ENCODE results near the gene KRTAP10-9. TPM values are rescaled to one million over a fixed set of nuclear protein-coding genes. Genes with fewer than 3 reads are reported as not detected.
"Not testable (repeated sequence)": the region's sequence is repeated elsewhere in the genome, so short reads cannot be mapped to it uniquely, and the experiment has no call there.

KRTAP10-9 gene
- total RNA-seq, 2 experiments from 2014 or later, result not detected

DNA sequence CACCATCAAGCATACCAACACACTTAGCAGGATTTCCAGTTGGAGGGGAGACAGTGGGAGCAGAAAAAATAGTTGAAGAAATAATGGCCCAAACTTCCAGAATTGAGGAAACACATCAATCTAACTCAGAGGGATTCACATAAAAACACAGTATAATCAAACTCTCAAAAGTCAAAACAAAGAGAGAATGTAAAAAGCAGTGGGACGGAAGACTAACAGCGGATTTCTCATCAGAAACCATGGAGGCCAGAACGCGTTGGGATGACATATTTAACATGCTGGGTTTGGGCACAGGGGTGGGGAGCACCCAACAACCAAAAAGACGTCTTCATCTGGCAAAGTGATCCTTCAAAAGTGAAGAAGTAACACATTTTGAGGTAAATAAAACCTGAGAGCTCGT lies 7.0 kb upstream of the KRTAP10-9 start:
- Mint-ChIP-seq H3K4me3 (no peak overlapping the region), H3K9me3 (peaks cover 47% of the 10 kb centered on the region)
- CTCF ChIA-PET, result interaction anchor here (1.2 kb wide), 1 partner anchor 18 kb away, joined by 3 read pairs; no protein-coding TSS in a partner anchor

GRCh38 chr21:44623575-44623974 lies 3.3 kb upstream of the KRTAP10-9 start:
- CTCF ChIA-PET, result no interaction called here
- H3K4me3 Mint-ChIP-seq, result no peak overlapping the region

More for the DNA sequence above, 7.0 kb upstream of the KRTAP10-9 start:
- no peaks in the 10 kb centered on the region for H3K27me3 Mint-ChIP-seq (ENCODE audit: low read depth)
- H3K36me3 Mint-ChIP-seq (ENCODE audit: low read depth), result peaks cover 16% of the 10 kb centered on the region
- DNase-seq, result no peak
- intact Hi-C loops (cut with micrococcal nuclease), result loop anchor here (1.0 kb wide), 2 partner anchors 38 to 73 kb away; no protein-coding TSS in a partner anchor
- H3K4me1 Mint-ChIP-seq (ENCODE audit: low read depth), result peaks cover 40% of the 10 kb centered on the region
- peak overlapping the region; percentile 93 for H3K27ac Mint-ChIP-seq

GRCh38 chr21:44625756-44626155 lies 1.1 kb upstream of the KRTAP10-9 start:
- CTCF ChIA-PET, result no interaction called here
- peaks cover 2% of the 10 kb centered on the region for H3K36me3 Mint-ChIP-seq (ENCODE audit: low read depth)
- no peak for DNase-seq
- H3K27me3 Mint-ChIP-seq (ENCODE audit: low read depth), result no peaks in the 10 kb centered on the region
- no peak overlapping the region for H3K4me3 Mint-ChIP-seq
- peaks cover 39% of the 10 kb centered on the region for H3K9me3 Mint-ChIP-seq
- intact Hi-C loops (cut with micrococcal nuclease), result no loop called here
- no peak overlapping the region for H3K27ac Mint-ChIP-seq
- H3K4me1 Mint-ChIP-seq (ENCODE audit: low read depth), result peaks cover 25% of the 10 kb centered on the region

More at GRCh38 chr21:44623575-44623974, 3.3 kb upstream of the KRTAP10-9 start:
- intact Hi-C loops (cut with micrococcal nuclease), result no loop called here
- Mint-ChIP-seq H3K27me3 (ENCODE audit: low read depth) (no peaks in the 10 kb centered on the region), H3K27ac (no peak overlapping the region), H3K9me3 (peaks cover 46% of the 10 kb centered on the region), H3K4me1 (ENCODE audit: low read depth) (peaks cover 22% of the 10 kb centered on the region), H3K36me3 (ENCODE audit: low read depth) (peaks cover 16% of the 10 kb centered on the region)
- DNase-seq, result no peak

DNA sequence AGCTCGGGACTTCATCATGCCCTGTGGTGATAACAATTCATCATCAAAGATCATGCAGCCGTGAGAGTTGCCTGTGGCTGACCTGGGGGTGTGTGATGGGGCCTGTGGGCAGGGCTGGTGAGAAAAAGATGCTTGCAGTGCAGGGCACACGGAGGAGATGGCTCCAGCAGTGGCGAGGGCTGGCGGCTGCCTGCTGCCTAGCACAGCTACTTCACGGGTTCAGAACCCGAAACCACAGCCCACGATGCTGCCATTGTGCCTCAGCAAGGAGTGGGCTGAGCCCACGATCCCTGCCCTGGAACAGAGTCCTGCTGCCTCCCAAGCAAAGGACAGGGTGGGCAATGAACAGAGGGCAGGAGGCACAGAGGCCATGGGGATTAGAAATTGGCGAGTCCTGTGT lies 631 bp upstream of the KRTAP10-9 start:
- H3K27ac Mint-ChIP-seq, result no peak overlapping the region
- intact Hi-C loops (cut with micrococcal nuclease), result no loop called here
- H3K4me1 Mint-ChIP-seq (ENCODE audit: low read depth), result peaks cover 25% of the 10 kb centered on the region
- peaks cover 3% of the 10 kb centered on the region for H3K36me3 Mint-ChIP-seq (ENCODE audit: low read depth)
- CTCF ChIA-PET, result no interaction called here
- no peak overlapping the region for H3K4me3 Mint-ChIP-seq
- no peaks in the 10 kb centered on the region for H3K27me3 Mint-ChIP-seq (ENCODE audit: low read depth)
- DNase-seq, result no peak
- peaks cover 42% of the 10 kb centered on the region for H3K9me3 Mint-ChIP-seq

GRCh38 chr21:44627181-44627822 lies 409 bp downstream of the KRTAP10-9 start:
- intact Hi-C loops (cut with micrococcal nuclease); H3K36me3 Mint-ChIP-seq (ENCODE audit: low read depth); H3K27me3 Mint-ChIP-seq (ENCODE audit: low read depth); H3K4me3 Mint-ChIP-seq; DNase-seq; H3K27ac Mint-ChIP-seq: not testable (repeated sequence)
- CTCF ChIA-PET, result interaction anchor here (0.8 kb wide), 1 partner anchor 117 kb away, joined by 4 read pairs; no protein-coding TSS in a partner anchor
- H3K9me3 Mint-ChIP-seq, result peaks cover 47% of the 10 kb centered on the region
- H3K4me1 Mint-ChIP-seq (ENCODE audit: low read depth), result peaks cover 25% of the 10 kb centered on the region

DNA sequence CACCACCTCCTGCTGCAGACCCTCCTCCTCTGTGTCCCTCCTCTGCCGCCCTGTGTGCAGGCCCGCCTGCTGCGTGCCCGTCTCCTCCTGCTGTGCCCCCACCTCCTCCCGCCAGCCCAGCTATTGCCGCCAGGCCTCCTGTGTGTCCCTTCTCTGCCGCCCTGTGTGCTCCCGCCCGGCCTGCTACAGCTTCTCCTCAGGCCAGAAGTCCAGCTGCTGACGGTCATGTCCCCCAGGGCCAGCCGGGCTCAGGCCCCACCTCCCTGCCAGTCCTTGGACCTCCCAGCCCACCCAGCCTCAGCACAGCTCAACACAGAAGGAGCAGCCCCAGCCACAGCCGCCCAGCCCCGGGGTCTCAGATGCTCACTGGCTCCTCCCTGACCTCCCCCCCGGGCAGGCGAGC lies 939 bp downstream of the KRTAP10-9 start:
- H3K4me3 Mint-ChIP-seq; H3K27me3 Mint-ChIP-seq (ENCODE audit: low read depth): not testable (repeated sequence)
- CTCF ChIA-PET, result interaction anchor here (0.8 kb wide), 1 partner anchor 118 kb away, joined by 4 read pairs; no protein-coding TSS in a partner anchor

GRCh38 chr21:44628707-44629391 lies 2.0 kb downstream of the KRTAP10-9 start:
- Mint-ChIP-seq H3K27ac (no peak overlapping the region), H3K9me3 (peaks cover 41% of the 10 kb centered on the region), H3K27me3 (ENCODE audit: low read depth) (no peaks in the 10 kb centered on the region), H3K4me1 (ENCODE audit: low read depth) (peaks cover 25% of the 10 kb centered on the region), H3K4me3 (no peak overlapping the region), H3K36me3 (ENCODE audit: low read depth) (peaks cover 3% of the 10 kb centered on the region)
- intact Hi-C loops (cut with micrococcal nuclease), result loop anchor here (2.0 kb wide), 1 partner anchor 78 kb away; the partner anchor contains the start of gene KRTAP10-2
- DNase-seq, result no peak
- CTCF ChIA-PET, result interaction anchor here (0.9 kb wide), 1 partner anchor 17 kb away, joined by 3 read pairs; the partner anchor contains the start of gene KRTAP10-8

More for the DNA sequence above, 939 bp downstream of the KRTAP10-9 start:
- Mint-ChIP-seq H3K9me3 (peaks cover 44% of the 10 kb centered on the region), H3K4me1 (ENCODE audit: low read depth) (peaks cover 25% of the 10 kb centered on the region)
- DNase-seq; H3K27ac Mint-ChIP-seq; H3K36me3 Mint-ChIP-seq (ENCODE audit: low read depth): not testable (repeated sequence)
- intact Hi-C loops (cut with micrococcal nuclease), result loop anchor here (2.0 kb wide), 1 partner anchor 77 kb away; the partner anchor contains the start of gene KRTAP10-2

- DNase-seq, result peak; percentile 12
- Mint-ChIP-seq H3K36me3 (ENCODE audit: low read depth) (peaks cover 3% of the 10 kb centered on the region), H3K4me3 (no peak overlapping the region), H3K4me1 (ENCODE audit: low read depth) (peaks cover 25% of the 10 kb centered on the region), H3K27ac (peak overlapping the region; percentile 4), H3K9me3 (peaks cover 29% of the 10 kb centered on the region), H3K27me3 (ENCODE audit: low read depth) (no peaks in the 10 kb centered on the region)
- CTCF ChIA-PET, result interaction anchor here (1.7 kb wide), 1 partner anchor 112 kb away, joined by 3 read pairs; no protein-coding TSS in a partner anchor
- intact Hi-C loops (cut with micrococcal nuclease), result no loop called here
Observed at GRCh38 chr21:44630440-44630839, 3.5 kb downstream of the KRTAP10-9 start.

- Mint-ChIP-seq H3K27ac (no peak overlapping the region), H3K27me3 (ENCODE audit: low read depth) (no peaks in the 10 kb centered on the region), H3K4me1 (ENCODE audit: low read depth) (peaks cover 25% of the 10 kb centered on the region), H3K4me3 (no peak overlapping the region), H3K36me3 (ENCODE audit: low read depth) (peaks cover 3% of the 10 kb centered on the region), H3K9me3 (peaks cover 29% of the 10 kb centered on the region)
- intact Hi-C loops (cut with micrococcal nuclease), result no loop called here
- DNase-seq, result no peak
- CTCF ChIA-PET, result interaction anchor here (1.7 kb wide), 1 partner anchor 110 kb away, joined by 3 read pairs; no protein-coding TSS in a partner anchor
Observed at GRCh38 chr21:44632067-44632466, 5.2 kb downstream of the KRTAP10-9 start.

DNA sequence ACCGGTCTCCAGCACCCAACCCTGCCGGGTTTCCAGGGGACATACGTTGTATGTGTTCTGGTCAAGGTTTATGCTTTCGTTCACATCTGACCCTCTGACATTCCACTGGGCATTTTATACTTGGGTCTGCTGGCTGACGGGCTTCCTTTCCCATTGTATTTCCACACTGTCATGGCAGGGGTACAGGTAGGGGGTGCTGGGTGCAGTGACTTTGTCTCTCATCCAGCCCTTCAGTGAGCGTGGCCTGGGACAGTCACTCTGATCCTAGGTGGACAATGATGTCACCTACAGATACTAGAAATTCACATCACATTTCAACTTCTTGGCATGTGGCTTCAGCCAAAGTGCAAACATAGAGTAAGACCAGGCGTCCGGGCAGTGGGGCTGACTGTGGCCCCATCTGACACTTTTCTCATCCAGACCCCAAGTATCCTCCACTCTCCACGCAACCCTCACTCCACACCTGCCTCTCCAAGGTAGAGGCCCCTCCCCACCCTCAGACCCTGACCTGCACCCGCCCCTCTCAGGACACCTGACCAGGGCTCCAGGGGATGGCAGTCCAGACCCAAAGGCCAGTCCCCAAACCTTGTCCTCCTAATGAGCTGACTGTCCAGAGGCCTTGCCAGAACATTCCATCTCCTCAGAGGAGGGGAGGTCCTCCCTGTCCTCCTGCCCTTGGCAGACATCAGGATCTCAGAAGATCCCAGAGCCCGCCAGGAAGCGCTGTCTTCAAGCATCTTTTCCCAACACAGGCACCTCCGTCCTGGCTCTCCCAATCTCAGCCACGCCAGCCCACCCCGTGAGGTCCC lies 9.5 kb downstream of the KRTAP10-9 start:
- H3K9me3 Mint-ChIP-seq, result peaks cover 17% of the 10 kb centered on the region
- CTCF ChIA-PET, result no interaction called here
- H3K4me3 Mint-ChIP-seq, result no peak overlapping the region
- H3K27me3 Mint-ChIP-seq (ENCODE audit: low read depth), result no peaks in the 10 kb centered on the region
- no peak overlapping the region for H3K27ac Mint-ChIP-seq
- H3K36me3 Mint-ChIP-seq (ENCODE audit: low read depth), result no peaks in the 10 kb centered on the region
- H3K4me1 Mint-ChIP-seq (ENCODE audit: low read depth), result peaks cover 3% of the 10 kb centered on the region
- intact Hi-C loops (cut with micrococcal nuclease), result no loop called here
- DNase-seq, result no peak

DNA sequence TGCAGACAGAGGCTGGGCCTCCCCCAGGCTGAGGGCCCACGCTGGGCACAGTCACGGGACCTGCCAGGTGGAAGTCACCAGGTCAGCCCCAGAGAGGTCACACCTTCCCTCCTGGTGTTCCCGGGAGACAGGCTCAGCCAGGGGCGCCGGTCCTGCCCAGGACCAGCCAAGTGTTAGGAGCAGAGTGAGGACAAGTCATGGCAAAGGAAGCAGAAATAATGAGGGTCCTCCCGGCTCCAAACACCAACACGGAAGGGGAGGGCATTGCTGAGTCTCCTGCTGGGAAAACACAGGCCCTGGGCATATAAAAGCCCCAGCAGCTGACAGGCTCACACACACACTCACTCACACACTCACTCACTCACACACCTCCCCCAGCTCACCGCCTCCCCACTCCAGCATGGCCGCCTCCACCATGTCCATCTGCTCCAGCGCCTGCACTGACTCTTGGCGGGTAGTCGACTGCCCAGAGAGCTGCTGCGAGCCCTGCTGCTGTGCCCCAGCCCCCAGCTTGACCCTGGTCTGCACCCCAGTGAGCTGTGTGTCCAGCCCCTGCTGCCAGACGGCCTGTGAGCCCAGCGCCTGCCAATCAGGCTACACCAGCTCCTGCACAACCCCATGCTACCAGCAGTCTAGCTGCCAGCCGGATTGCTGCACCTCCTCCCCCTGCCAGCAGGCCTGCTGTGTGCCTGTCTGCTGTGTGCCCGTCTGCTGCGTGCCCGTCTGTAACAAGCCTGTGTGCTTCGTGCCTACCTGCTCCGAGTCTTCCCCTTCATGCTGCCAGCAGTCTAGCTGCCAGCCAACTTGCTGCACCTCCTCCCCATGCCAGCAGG lies 10.3 kb downstream of the KRTAP10-9 start, which contains the start of gene KRTAP10-10:
Gene KRTAP10-10 (plus strand): TSS at position 339 of the 833 bp plus-strand sequence. CDS start 62 bp downstream, at position 401.
- DNase-seq, result no peak
- Mint-ChIP-seq H3K4me1 (ENCODE audit: low read depth) (peaks cover 3% of the 10 kb centered on the region), H3K4me3 (no peak within 1 kb of the TSS), H3K27ac (no peak within 1 kb of the TSS), H3K36me3 (ENCODE audit: low read depth) (no peaks in the 10 kb centered on the region), H3K9me3 (peaks cover 12% of the 10 kb centered on the region), H3K27me3 (ENCODE audit: low read depth) (no peaks in the 10 kb centered on the region)
- intact Hi-C loops (cut with micrococcal nuclease), result no loop called here
- CTCF ChIA-PET, result no interaction called here

All from activated naive CD4-positive, alpha-beta T cell treated with anti-CD3 and anti-CD28 coated beads for 36 hours (primary cell).